RWPE1 (cell line): Measurements from ENCODE around the gene KCTD13.

ENCODE experiments used
- CTCF ChIA-PET: fragments of 350-600 bp; sonication (Branson Sonifier 250); formaldehyde crosslinking; extraction: SDS; loops from one replicate; lab custom pipeline; 2021; lab: Yijun Ruan, JAX
- POLR2A ChIA-PET: fragments of 400-600 bp; formaldehyde crosslinking; extraction: SDS; loops from one replicate; lab custom pipeline; 2020; ENCODE audit warnings: antibody characterized with exemption; ENCODE audit not compliant: low non-redundant PET; lab: Yijun Ruan, JAX
- DNase-seq: peaks from one replicate; pipeline ENCODE4 v3.0.0; 2012; ENCODE audit warnings: low spot score
- H3K27ac ChIP-seq: fragments of 450-650 bp; 2 replicates; pipeline ENCODE4 v1.5.1; 2017
- TF ChIP-seq, protein P1 (sequence below): fragments of 450-650 bp; conservative IDR thresholded peaks from 2 replicates; pipeline ENCODE4 v1.5.1; 2017; ENCODE audit warnings: low read depth, mild to moderate bottlenecking

KCTD13 gene

GRCh38 chr16:29868396-29869009 is 57.5 kb downstream of the KCTD13 start:
- TF ChIP-seq, protein P1, sequence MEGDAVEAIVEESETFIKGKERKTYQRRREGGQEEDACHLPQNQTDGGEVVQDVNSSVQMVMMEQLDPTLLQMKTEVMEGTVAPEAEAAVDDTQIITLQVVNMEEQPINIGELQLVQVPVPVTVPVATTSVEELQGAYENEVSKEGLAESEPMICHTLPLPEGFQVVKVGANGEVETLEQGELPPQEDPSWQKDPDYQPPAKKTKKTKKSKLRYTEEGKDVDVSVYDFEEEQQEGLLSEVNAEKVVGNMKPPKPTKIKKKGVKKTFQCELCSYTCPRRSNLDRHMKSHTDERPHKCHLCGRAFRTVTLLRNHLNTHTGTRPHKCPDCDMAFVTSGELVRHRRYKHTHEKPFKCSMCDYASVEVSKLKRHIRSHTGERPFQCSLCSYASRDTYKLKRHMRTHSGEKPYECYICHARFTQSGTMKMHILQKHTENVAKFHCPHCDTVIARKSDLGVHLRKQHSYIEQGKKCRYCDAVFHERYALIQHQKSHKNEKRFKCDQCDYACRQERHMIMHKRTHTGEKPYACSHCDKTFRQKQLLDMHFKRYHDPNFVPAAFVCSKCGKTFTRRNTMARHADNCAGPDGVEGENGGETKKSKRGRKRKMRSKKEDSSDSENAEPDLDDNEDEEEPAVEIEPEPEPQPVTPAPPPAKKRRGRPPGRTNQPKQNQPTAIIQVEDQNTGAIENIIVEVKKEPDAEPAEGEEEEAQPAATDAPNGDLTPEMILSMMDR: no peak
- POLR2A ChIA-PET: no interaction called here
- CTCF ChIA-PET: interaction anchor here (0.5 kb wide), 1 partner anchor 45 kb away, joined by 3 read pairs; no protein-coding TSS in a partner anchor

GRCh38 chr16:29864205-29864604 is 61.8 kb downstream of the KCTD13 start:
- CTCF ChIA-PET: interaction anchor here (0.6 to 0.7 kb wide), 2 partner anchors 607 to 919 kb away, joined by 4 read pairs; no protein-coding TSS in a partner anchor
- TF ChIP-seq, protein P1: no peak
- POLR2A ChIA-PET: no interaction called here
- no peak for DNase-seq
- peak overlapping the region; percentile 85 for H3K27ac ChIP-seq

More at GRCh38 chr16:29868396-29869009, 57.5 kb downstream of the KCTD13 start:
- no peak for DNase-seq
- H3K27ac ChIP-seq: no peak overlapping the region

DNA sequence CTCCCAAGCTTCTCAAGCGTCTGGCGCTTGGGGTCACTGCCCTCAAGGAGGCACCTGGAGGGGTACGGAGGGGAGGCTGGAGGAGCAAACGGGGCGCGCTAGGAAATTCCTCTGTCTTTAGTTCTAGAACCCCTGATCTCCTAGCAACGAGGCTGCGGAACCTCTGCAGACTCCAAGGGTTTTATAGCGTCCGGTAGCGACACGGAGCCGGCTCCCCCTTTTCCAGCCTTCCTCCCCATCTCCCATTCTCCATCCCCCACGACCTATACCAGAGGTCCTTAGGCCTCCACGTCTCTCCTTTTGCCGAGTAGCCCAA is 62.4 kb downstream of the KCTD13 start:
- no peak for DNase-seq
- ChIA-PET CTCF (interaction anchor here (0.5 kb wide), 1 partner anchor 42 kb away, joined by 3 read pairs; no protein-coding TSS in a partner anchor), POLR2A (interaction anchor here (0.6 to 0.7 kb wide), 2 partner anchors 9 to 172 kb away, joined by 3 read pairs; no protein-coding TSS in a partner anchor)
- peak overlapping the region; percentile 85 for H3K27ac ChIP-seq
- TF ChIP-seq, protein P1: peak; percentile 37; the same call in 1 of the 2 replicates

- H3K27ac ChIP-seq: peak within 1 kb of the TSS; percentile 85
- ChIA-PET POLR2A (interaction anchor here (0.6 to 0.7 kb wide), 2 partner anchors 8 to 171 kb away, joined by 3 read pairs; no protein-coding TSS in a partner anchor), CTCF (interaction anchor here (0.5 to 0.8 kb wide), 2 partner anchors 42 to 131 kb away, joined by 3 read pairs; no protein-coding TSS in a partner anchor)
- peak; percentile 93 for DNase-seq
- TF ChIP-seq, protein P1: peak; percentile 82
Measured at GRCh38 chr16:29862884-29863668, 63.0 kb downstream of the KCTD13 start, which contains the start of gene CDIPT. Gene CDIPT (minus strand): TSS chr16:29863226. CDS start chr16:29862857, 369 bp downstream.

GRCh38 chr16:29862383-29862883 is 63.6 kb downstream of the KCTD13 start:
- peak overlapping the region; percentile 85 for H3K27ac ChIP-seq
- TF ChIP-seq, protein P1: no peak
- POLR2A ChIA-PET: no interaction called here
- peak; percentile 13 for DNase-seq
- CTCF ChIA-PET: interaction anchor here (0.8 to 2.4 kb wide), 2 partner anchors 14 to 131 kb away, joined by 3 to 9 read pairs; no protein-coding TSS in a partner anchor

GRCh38 chr16:29860218-29860617 is 65.8 kb downstream of the KCTD13 start:
- H3K27ac ChIP-seq: no peak overlapping the region
- TF ChIP-seq, protein P1: no peak
- CTCF ChIA-PET: interaction anchor here (2.4 kb wide), 1 partner anchor 12 kb away, joined by 9 read pairs; no protein-coding TSS in a partner anchor
- POLR2A ChIA-PET: no interaction called here
- no peak for DNase-seq
